HG02943 (cell line): Measurements from ENCODE around the gene RORB.
"Not testable (repeated sequence)": the region's sequence is repeated elsewhere in the genome, so short reads cannot be mapped to it uniquely, and the experiment has no call there.

ENCODE experiments used
- ATAC-seq: cut with Tn5 transposase; IDR thresholded peaks from one replicate; pipeline ENCODE4 v1.9.1; 2021; ENCODE audit warnings: mild to moderate bottlenecking, low read depth, moderate library complexity; ENCODE audit not compliant: unreplicated experiment

RORB gene

GRCh38 chr9:74512416-74512815 is 15.3 kb downstream of the RORB start:
- no peak for ATAC-seq

GRCh38 chr9:74513221-74513620 is 16.1 kb downstream of the RORB start:
- no peak for ATAC-seq

- no peak for ATAC-seq
Measured at GRCh38 chr9:74517188-74517587, 20.1 kb downstream of the RORB start.

- no peak for ATAC-seq
Measured at GRCh38 chr9:74519419-74519818, 22.3 kb downstream of the RORB start.

GRCh38 chr9:74521009-74521408 is 23.9 kb downstream of the RORB start:
- ATAC-seq = no peak

- ATAC-seq = no peak
Measured at GRCh38 chr9:74524289-74524688, 27.2 kb downstream of the RORB start.

- no peak for ATAC-seq
Measured at GRCh38 chr9:74526215-74526614, 29.1 kb downstream of the RORB start.

- ATAC-seq = no peak
Measured at GRCh38 chr9:74527718-74528117, 30.6 kb downstream of the RORB start.

GRCh38 chr9:74528207-74528606 is 31.1 kb downstream of the RORB start:
- ATAC-seq = no peak

- not testable (repeated sequence) for ATAC-seq
Measured at GRCh38 chr9:74530458-74530857, 33.3 kb downstream of the RORB start.

- ATAC-seq = no peak
Measured at GRCh38 chr9:74533253-74533652, 36.1 kb downstream of the RORB start.

GRCh38 chr9:74534841-74535240 is 37.7 kb downstream of the RORB start:
- ATAC-seq = no peak

GRCh38 chr9:74543145-74543544 is 46.0 kb downstream of the RORB start:
- no peak for ATAC-seq

GRCh38 chr9:74551266-74551665 is 54.1 kb downstream of the RORB start:
- no peak for ATAC-seq

GRCh38 chr9:74554751-74555419 is 57.8 kb downstream of the RORB start:
- no peak for ATAC-seq

- ATAC-seq = no peak
Measured at GRCh38 chr9:74555565-74555964, 58.4 kb downstream of the RORB start.

GRCh38 chr9:74556685-74557084 is 59.5 kb downstream of the RORB start:
- peak; percentile 64 for ATAC-seq

GRCh38 chr9:74557571-74557970 is 60.4 kb downstream of the RORB start:
- peak; percentile 38 for ATAC-seq

GRCh38 chr9:74562611-74563010 is 65.5 kb downstream of the RORB start:
- no peak for ATAC-seq

GRCh38 chr9:74570879-74571512 is 73.9 kb downstream of the RORB start:
- ATAC-seq = peak; percentile 67

- no peak for ATAC-seq
Measured at GRCh38 chr9:74573640-74574191, 76.6 kb downstream of the RORB start.

GRCh38 chr9:74576176-74576575 is 79.0 kb downstream of the RORB start:
- no peak for ATAC-seq
